Stimulated activated CD8-positive, alpha-beta memory T cell treated with anti-CD3 and anti-CD28 coated beads, Interleukin-2, amount 100 ng/mL, for 1 hour (primary cell): ENCODE results near the gene MAML3.

Source experiments
- DNase-seq, 2 donors: peaks; one replicate each; pipeline ENCODE4 v3.0.0-alpha.2; 2020; ENCODE audit warnings: low read depth in 2 of 2

The MAML3 gene

GRCh38 chr4:139843641-139844040 lies 310.3 kb downstream of the MAML3 start:
- DNase-seq, result no peak

- peak in 1 of 2 donors; percentile 10 for DNase-seq
Measured at GRCh38 chr4:139841464-139842195, 312.4 kb downstream of the MAML3 start.

GRCh38 chr4:139840773-139841172 lies 313.2 kb downstream of the MAML3 start:
- no peak for DNase-seq

DNA sequence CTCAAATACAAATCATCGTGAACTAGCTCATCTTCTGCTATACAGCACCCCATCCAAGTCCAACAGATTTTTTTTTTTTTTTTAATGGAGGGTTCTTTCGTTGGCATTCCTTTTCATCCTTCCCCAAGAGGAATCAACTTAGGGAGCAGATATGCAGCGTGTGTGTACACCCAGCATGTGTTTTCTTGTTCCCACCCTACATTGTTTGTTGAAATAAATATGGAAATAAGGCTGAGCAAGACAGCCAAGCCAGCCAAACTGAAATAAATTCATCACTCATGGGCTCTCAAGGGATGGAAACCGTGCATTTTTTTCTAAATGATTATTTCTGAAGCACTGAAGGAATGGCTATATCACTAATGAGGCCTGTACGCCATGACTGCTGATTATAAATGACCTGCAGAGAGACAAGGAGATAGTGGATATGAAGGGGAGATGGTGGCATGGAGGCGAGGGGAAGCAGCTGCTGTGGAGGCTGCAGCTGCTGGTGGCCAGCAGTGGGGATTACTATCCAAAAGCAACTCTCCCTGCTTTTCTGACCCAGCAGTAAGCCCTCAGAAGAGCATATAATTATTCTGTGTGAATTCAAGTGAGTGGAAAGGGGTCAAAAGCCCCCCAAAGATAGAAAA lies 314.5 kb downstream of the MAML3 start:
- DNase-seq, result no peak

GRCh38 chr4:139838811-139839210 lies 315.2 kb downstream of the MAML3 start:
- DNase-seq, result no peak

GRCh38 chr4:139834981-139835391 lies 319.0 kb downstream of the MAML3 start:
- no peak for DNase-seq

DNA sequence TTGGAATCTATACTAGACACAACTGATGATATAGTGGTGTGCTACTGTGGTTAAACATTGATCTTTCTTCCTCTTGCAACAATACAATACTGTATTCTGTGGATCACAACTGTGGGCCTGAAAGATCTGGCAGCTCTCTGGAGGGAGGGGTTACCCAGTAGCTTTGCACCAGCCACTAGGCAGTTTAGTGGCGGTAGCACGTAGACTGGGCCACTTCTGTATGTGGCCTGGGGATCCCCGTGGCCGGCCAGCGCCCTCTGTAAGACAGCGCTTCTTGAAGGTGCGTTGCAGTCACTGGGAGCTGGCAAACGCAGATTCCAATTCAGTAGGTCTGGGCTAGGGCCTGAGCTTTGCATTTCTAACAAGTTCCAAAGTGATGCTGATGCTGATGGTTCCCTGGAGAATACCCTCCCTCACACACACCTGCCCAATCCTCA lies 319.7 kb downstream of the MAML3 start:
- DNase-seq, result no peak

- DNase-seq, result no peak
Measured at GRCh38 chr4:139833151-139833910, 320.7 kb downstream of the MAML3 start.

DNA sequence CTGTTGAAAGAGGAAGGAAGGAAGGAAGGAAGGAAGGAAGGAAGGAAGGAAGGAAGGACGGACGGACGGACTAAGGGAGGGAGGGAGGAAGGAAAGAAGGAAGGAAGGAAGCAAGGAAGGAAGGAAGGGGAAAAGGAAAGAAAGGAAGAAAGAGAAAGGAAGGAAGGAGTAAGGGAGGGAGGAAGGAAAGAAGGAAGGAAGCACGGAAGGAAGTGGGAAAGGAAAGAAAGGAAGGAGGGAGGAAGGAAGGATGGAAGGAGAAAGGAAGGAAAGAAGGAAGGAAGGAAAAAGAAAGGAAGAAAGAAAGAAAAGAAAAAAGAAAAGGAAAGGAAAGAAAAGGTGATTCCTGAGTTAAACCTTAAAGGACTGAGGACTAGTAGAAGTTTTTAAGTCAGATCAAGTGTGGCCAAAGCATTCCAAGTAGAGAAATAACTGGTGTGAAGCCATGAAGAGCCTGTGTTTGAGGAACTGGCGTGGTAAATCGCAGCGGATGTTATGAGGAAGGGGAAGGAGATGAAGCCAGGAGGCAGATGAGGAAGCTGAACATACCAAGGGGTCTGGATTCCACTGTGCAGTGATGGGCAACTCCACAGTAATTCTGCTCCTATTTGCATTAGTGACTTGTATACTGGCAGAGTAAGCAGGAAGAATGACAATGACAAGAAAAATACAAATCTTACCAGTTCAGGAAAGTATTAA lies 324.9 kb downstream of the MAML3 start:
- DNase-seq, result no peak

- no peak for DNase-seq
Measured at GRCh38 chr4:139826426-139826825, 327.6 kb downstream of the MAML3 start.

DNA sequence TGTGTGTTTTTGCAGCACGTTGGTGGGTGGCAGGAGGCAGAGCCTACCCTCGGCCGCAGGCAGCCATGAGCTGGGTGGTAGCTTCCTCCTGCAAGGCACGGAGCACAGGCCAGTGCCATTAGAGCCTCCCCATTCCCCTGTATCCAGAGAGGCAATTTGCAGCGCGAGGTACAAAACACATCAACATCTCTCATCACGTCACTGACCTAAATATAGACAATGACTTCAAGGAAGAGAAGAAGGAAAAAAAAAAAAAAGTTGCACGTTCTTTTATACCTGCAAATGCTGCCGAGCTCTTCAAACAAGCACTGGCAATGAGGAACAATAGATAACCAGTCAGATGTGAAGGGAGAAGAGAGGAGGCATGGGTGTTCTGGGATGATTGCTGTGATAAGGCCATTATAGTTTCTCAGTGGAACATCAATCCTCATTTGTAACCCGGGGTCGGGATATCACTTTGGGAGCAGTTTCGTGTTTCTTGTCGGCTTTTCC lies 328.4 kb downstream of the MAML3 start:
- no peak for DNase-seq

DNA sequence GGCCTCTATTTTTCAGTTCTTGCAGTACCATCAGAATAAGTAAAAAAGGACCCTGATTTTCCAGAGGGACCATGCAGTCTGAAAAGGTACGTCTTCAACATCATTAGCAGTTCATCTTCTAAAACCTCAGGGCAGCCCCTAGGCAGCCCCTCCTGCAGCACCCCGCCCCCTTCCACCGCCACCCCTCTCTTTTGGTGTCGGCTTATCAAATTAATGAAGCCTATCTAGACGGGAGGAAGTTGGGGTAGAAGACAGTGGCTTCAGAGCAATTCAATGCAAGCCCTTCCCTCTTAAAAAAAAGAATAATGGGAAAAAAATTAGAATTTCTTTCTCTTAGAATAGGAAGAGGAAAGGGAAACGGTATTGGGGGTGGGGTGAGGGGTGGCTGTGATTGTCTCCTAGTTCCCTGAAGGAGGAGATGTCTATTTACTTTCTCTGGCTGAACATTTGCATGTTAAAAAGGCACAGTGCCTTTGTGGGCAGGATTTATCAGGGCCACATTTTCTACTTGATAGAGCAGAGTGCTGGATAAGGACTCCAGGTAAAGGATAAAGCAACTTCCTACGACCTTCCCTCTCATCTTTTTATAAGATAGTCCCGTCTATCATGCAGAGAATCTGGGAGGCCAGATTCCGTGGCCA lies 329.0 kb downstream of the MAML3 start:
- no peak for DNase-seq

DNA sequence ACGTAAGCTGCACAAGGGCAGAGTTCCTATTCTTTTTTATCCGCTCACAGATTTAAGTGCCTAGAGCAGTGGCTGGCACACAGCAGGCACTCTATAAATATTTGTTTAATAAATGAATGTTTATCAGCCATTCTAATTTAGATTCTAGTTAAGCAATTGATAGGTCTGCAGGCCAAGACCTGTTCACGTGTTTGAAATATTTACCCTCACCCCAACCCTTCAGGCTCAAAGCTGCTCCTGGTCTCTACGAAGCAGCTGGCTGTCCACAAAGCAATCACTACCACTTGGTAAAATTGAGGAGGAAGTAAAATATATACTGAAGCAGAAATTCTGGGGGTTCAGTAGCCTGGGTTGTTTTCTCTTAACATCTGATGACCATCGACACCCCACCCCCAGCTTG lies 330.2 kb downstream of the MAML3 start:
- no peak for DNase-seq

DNA sequence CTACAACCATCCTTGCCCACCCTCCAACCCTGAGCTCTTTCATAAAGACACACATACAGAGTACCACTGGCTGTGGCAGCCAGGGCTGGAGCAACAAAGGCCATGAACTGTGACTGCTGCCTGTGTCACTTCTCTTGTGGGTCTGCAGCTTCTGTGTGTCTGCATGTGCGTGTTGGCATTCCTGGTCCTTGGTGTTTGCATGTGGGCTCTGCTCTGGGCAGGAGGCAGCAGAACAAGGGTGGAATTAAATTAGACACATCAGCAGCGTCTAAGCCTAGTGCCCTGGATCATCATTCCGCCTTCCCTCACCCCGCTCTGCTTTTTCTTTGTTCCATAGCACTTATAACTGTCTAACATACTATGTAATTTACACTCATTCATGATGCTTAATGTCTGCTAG lies 330.6 kb downstream of the MAML3 start:
- no peak for DNase-seq

- DNase-seq, result no peak
Measured at GRCh38 chr4:139822391-139822790, 331.6 kb downstream of the MAML3 start.

DNA sequence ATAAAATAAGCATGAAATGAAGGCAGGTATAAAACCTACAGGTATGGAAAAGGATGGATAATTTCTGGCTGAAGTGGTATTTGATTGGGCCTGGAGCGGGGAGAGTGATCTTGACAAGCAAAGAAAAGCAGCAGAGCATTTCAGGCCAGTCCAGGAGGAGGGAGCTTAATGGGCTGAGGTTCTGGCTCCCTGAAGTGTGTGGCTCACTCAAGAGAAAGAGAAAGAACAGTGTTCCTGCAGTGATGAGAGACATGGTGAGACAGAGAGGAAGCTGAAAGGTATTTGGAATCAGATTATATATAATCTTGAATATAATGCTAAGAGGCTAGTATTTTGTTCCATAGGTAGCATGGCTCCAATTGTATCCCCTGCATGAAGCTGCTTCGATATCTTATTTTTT lies 334.9 kb downstream of the MAML3 start:
- DNase-seq, result no peak

GRCh38 chr4:139817657-139818452 lies 336.1 kb downstream of the MAML3 start:
- no peak for DNase-seq

- no peak for DNase-seq
Measured at GRCh38 chr4:139816856-139817255, 337.1 kb downstream of the MAML3 start.

DNA sequence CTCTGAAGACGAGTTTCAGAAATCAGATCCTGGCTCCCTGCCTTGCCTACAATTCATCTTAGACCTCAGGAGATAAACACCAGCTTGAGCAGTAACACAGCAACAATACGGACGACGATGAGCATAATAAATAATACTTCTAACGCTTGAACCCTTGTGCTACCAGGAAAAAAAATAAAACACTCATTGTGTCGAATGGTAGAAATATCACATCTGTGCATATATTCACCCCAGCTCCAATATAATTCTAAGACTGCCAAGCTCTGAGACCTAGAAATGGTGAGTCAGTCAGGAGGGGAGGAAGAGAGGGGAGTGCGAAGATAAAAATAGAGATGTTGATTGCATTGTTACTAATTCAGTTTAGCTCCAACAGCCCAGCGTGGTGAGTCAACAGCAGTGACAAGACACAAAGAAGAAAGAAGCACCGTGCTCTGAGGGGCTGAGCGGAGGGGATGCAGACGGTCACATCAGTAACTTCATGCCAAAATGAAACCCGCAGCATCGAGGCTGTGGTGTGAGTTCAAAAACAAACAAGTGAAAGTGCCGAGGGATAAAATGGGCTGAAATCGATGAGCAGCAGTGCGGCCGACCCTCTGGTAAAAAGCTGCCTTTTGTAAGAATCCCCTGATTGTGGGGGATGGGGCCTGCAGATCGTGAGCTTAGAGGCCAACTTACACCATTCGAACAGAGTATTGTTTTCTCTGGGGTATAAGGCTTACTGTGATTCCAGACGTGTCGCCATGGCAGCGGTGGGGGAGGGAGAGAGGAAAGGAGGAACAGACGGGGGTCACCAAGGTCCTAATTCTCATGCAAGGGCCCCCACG lies 338.0 kb downstream of the MAML3 start:
- DNase-seq, result no peak
